NCI-H146 (cell line): ENCODE data around the gene CORO1C.

Experiments
- DNase-seq: peaks from one replicate; lab custom pipeline; 2025; lab: John Stamatoyannopoulos, UW

The CORO1C gene

GRCh38 chr12:108724890-108725151 lies 6.5 kb downstream of the CORO1C start:
- DNase-seq: no peak

GRCh38 chr12:108724054-108724889 lies 7.0 kb downstream of the CORO1C start:
- DNase-seq: no peak

DNA sequence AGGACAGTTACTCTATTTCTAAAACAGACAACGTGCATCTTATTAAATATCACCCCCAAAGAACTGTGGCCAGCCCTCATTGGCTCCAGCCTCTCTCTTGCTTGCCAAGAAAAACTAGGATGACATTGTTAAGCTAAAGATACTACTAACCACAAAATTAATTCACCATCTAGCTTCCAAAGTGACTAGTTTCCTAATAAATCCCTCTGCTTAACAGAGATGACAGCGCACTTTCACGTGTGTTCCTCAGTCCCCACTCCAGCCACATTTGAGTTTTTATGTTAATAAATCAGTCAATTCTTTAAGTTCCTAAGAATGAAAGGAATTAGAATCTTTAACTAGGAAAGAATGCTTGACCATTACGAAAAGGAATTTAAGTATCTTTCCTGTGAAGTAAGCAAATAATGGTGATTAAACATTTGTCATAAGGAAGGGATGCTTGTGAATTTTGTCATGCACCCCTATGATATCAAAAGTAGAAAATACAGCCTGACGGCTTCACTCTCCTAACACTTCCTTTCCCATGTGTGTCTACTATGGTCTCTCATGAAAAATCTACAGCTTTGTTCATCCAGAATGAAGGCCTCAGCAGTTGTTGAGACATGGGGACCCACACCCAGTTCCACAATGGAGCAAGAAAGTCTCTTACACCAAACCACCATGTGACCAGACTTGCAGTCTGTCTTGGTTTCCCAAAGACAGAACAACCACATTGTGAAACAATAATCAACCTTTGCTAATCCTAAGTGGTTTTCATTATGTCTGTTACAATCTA lies 8.1 kb downstream of the CORO1C start:
- no peak for DNase-seq

DNA sequence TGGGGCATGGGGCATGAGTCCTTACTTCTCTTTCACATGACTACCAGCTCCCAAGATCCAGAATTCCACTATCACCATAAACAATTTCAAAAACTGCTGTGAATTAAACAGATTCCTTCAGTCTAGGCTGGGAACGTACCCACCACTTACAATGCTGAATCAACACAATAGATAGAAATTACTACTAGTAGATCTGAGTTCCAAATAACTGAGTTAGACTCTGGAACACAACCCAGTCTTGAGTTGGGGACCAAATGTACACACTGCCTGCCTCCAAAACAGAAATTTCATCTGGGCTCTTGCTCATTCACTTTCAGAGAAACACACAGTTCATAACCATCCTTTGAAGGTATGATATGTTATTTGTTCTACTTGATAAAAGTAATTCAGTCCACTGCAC lies 8.9 kb downstream of the CORO1C start:
- no peak for DNase-seq

- DNase-seq: no peak
Observed at GRCh38 chr12:108721824-108722223, 9.5 kb downstream of the CORO1C start.

- no peak for DNase-seq
Observed at GRCh38 chr12:108720757-108721514, 10.4 kb downstream of the CORO1C start.

DNA sequence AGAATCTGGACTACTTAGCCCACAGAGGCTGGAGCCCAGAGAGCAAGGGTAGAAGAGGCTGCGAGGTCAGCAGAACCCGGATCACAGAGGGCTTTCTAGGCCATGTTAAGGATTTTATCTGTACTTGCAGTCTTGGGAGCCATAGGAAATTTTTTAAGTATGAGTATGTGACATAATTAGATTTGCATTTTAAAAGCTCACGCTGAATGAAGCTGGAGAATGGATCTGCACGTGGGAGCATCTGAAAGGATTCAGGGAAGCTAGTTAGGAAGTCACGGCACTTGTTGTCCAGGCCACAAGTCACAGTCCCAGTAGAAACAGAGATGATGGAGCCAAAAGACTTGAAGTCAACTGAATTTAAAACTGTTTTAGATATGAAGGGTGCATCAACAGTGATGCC lies 14.1 kb downstream of the CORO1C start:
- DNase-seq: no peak

GRCh38 chr12:108714866-108715265 lies 16.5 kb downstream of the CORO1C start:
- DNase-seq: no peak

- DNase-seq: no peak
Observed at GRCh38 chr12:108713471-108713870, 17.8 kb downstream of the CORO1C start.

DNA sequence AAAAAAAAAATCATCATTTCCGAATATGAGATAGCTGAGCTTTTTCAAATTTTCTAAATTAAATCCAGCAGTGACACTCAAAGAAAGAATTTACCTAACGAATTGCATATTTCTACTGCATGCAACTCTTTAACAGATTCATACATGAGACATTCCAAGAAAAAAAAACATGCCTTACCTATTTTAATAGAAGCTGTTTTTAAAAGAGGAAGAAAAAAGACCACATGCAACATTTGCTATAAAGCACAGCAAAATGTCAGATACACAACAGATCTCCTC lies 18.5 kb downstream of the CORO1C start:
- DNase-seq: no peak

GRCh38 chr12:108712165-108712924 lies 19.0 kb downstream of the CORO1C start:
- DNase-seq: no peak

DNA sequence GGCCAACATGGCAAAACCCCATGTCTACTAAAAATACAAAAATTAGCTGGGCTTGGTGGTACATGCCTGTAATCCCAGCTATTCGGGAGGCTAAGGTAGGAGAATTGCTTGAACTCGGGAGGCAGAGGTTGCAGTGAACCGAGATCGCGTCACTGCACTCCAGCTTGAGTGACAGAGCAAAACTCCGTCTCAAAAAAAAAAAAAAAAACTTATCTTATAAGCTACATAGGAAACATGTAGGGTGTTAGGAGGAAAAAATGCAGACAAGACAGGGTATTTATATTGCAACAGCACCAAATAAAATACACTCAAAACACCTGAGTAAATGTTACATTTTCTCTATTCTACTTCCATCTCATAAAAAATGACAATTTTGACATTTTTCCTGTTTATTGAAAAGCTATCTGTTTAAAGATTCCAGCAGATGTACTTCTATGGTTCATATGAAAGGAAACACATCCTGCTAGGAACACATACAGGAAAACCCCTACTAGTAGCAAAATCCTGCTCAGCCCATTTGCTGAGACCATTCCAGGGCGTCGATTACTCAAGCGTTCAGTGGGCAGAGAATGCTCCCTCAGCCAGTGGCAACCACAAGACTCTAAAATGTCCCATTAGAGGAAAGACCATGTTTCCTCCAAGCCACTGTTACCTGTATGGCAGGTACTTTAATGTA lies 19.7 kb downstream of the CORO1C start:
- no peak for DNase-seq

DNA sequence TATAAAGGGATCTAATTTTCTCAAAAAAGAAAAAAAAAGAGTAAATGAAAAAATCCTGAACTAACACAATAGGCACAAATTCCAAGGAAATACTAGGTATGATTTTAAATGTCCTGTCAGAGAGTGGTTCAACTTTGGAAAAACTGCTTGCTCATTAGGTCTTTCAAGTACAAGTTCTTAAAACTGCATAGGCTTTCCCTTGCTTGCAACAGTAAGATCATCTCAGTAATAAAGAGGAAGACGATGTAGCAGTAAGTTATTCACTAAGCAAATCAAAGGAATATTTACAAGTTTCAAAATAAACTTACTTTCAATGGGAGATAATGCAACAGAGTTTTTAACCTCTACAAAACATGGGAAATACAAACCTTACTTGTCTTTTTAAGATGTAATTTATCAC lies 21.6 kb downstream of the CORO1C start:
- no peak for DNase-seq

GRCh38 chr12:108704527-108704926 lies 26.8 kb downstream of the CORO1C start:
- DNase-seq: peak; percentile 52

GRCh38 chr12:108702595-108703320 lies 28.6 kb downstream of the CORO1C start:
- no peak for DNase-seq

DNA sequence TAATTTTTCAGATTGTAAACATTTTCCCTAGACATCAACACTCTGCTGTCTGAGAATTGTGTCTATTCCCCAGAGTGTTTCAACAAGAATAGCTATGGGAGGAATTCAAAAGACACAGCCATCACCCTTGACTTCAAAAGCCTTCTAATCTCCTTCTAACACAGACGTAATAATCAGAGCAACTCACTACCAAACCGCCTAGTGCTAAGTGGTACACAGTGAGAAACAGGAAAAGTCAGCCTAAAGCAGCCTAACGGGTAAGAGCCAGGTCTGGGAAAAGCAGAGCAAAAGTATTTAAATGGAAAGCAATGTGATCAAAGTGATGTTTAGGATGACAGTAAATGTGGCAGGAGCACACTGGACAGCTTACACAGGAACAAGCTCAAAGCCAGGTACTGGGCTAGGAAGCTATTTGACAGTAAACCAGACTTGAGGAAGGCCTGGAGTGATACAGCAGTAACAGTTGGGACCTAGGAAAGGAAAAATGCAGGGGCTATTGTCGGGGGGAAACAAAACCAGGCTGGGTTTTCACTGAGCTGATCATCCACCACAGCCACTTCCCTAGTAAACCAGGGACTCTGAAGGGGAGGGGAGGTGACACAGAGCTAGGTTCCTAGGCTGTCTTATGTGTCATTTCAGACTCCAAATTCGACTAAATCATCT lies 29.4 kb downstream of the CORO1C start:
- DNase-seq: no peak

- no peak for DNase-seq
Observed at GRCh38 chr12:108700833-108701541, 30.3 kb downstream of the CORO1C start.

GRCh38 chr12:108699955-108700563 lies 31.3 kb downstream of the CORO1C start:
- no peak for DNase-seq

DNA sequence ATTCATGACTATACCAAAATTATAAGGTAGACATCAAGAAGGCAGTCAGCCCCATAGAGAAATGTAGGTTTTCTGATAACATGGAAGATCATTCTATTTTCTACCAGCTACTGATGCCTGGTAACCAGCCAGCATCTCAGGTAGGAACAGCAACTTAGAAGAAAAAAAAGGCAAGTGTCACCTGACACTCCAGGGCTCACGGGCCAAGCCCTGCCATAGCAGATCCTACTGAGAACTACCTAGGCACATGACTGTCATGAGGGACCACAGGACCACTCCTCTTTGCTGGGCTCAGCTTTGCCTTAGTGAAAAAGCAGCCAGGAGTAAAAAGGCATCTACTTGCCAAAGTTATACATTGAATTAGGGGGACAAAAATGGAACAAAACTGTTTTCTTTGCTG lies 33.4 kb downstream of the CORO1C start:
- DNase-seq: peak; percentile 19

GRCh38 chr12:108696996-108697290 lies 34.4 kb downstream of the CORO1C start:
- DNase-seq: no peak
